Ammon's horn (tissue), 1 donor: Measurements from ENCODE around the gene DLG5.

ENCODE experiments used
- DNase-seq: peaks from one replicate; pipeline ENCODE4 v3.0.0-alpha.2; 2016; ENCODE audit warnings: low spot score

The DLG5 gene

GRCh38 chr10:77912576-77912975 lies 14.0 kb downstream of the DLG5 start:
- no peak for DNase-seq

GRCh38 chr10:77911535-77912123 lies 14.9 kb downstream of the DLG5 start:
- DNase-seq = no peak

- no peak for DNase-seq
These were observed 15.9 kb downstream of the DLG5 start for GRCh38 chr10:77910524-77911145.

GRCh38 chr10:77909749-77910375 lies 16.7 kb downstream of the DLG5 start:
- no peak for DNase-seq

GRCh38 chr10:77909021-77909748 lies 17.4 kb downstream of the DLG5 start:
- no peak for DNase-seq

GRCh38 chr10:77907900-77908717 lies 18.4 kb downstream of the DLG5 start:
- no peak for DNase-seq

- DNase-seq = no peak
These were observed 19.1 kb downstream of the DLG5 start for GRCh38 chr10:77907462-77907861.

- DNase-seq = no peak
These were observed 19.6 kb downstream of the DLG5 start for GRCh38 chr10:77906951-77907421.

GRCh38 chr10:77905781-77906180 lies 20.8 kb downstream of the DLG5 start:
- DNase-seq = no peak

- DNase-seq = no peak
These were observed 21.3 kb downstream of the DLG5 start for GRCh38 chr10:77905086-77905748.

- no peak for DNase-seq
These were observed 22.3 kb downstream of the DLG5 start for GRCh38 chr10:77904100-77904840.

GRCh38 chr10:77902159-77902558 lies 24.4 kb downstream of the DLG5 start:
- DNase-seq = no peak

- DNase-seq = no peak
These were observed 24.8 kb downstream of the DLG5 start for GRCh38 chr10:77901743-77902142.

- DNase-seq = no peak
These were observed 26.9 kb downstream of the DLG5 start for GRCh38 chr10:77899690-77900089.

GRCh38 chr10:77899080-77899477 lies 27.5 kb downstream of the DLG5 start:
- no peak for DNase-seq

- DNase-seq = no peak
These were observed 28.1 kb downstream of the DLG5 start for GRCh38 chr10:77898323-77899079.

GRCh38 chr10:77896058-77896457 lies 30.5 kb downstream of the DLG5 start:
- DNase-seq = no peak

GRCh38 chr10:77894058-77894457 lies 32.5 kb downstream of the DLG5 start:
- DNase-seq = no peak

- DNase-seq = no peak
These were observed 33.2 kb downstream of the DLG5 start for GRCh38 chr10:77893386-77893785.

- DNase-seq = no peak
These were observed 33.8 kb downstream of the DLG5 start for GRCh38 chr10:77892761-77893160.
